ENCODE data around the gene USP10.

DNA sequence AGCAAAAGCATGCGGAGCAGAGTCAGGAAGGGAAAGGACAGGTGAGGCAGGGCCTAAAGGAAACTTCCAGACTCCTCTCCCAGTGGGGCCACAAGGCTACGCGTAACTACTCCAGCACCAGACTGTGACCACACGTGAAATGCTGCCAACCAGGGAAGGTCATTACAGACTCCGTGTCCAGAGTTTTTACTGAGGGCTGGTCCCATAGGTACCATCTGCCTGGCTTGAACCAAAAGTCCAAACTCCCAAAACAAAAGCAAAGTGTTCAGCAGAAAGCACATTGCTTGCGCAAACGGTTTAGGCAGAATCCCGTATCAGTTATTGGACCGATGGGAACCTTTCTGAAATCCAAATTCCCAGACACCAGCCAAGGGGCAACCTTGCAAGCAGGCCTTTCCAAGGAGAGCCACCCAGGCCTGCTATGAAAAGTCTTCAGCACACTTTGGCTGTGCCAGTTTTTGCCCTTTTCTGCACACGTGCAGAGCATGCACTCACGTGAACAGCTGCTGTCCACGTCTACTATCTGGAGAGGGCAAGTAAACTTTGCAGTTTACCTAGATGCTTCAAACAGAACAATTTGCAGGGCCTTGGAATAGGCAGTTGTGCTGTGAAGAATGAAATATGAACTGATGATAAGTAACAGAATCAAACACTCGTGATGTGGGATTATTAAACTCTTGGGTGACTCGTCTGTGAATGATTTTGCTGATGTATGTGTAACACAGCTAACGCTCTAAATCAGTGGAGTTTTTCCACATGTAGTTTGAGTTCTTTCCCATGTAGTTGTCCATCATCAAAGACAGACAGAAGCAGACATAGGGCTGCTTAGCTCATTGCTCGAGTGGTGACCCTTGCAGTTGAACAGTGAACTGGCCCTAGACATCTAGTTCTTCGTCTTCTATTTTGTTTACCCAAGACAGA is 61.9 kb downstream of the USP10 start:
- TF ChIP-seq, protein P1, sequence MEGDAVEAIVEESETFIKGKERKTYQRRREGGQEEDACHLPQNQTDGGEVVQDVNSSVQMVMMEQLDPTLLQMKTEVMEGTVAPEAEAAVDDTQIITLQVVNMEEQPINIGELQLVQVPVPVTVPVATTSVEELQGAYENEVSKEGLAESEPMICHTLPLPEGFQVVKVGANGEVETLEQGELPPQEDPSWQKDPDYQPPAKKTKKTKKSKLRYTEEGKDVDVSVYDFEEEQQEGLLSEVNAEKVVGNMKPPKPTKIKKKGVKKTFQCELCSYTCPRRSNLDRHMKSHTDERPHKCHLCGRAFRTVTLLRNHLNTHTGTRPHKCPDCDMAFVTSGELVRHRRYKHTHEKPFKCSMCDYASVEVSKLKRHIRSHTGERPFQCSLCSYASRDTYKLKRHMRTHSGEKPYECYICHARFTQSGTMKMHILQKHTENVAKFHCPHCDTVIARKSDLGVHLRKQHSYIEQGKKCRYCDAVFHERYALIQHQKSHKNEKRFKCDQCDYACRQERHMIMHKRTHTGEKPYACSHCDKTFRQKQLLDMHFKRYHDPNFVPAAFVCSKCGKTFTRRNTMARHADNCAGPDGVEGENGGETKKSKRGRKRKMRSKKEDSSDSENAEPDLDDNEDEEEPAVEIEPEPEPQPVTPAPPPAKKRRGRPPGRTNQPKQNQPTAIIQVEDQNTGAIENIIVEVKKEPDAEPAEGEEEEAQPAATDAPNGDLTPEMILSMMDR (IDR thresholded peaks at IDR 0.05): no peak
- TF ChIP-seq POLR2A (IDR thresholded peaks at IDR 0.05): no peak
